SJSA1 (cell line): ENCODE measurements around the gene NDEL1. TPM values are rescaled to one million over a fixed set of nuclear protein-coding genes. Genes with fewer than 3 reads are reported as not detected.
A peak's percentile ranks its signal among the peaks of the same experiment; 100 is the strongest.

Experiments
- DNase-seq, 2 experiments: peaks; one replicate each; pipeline ENCODE4 v3.0.0-alpha.2; 2015 to 2020; ENCODE audit warnings: low spot score in 2 of 2, low read depth in 1 of 2
- H3K27ac ChIP-seq: fragments of 250-450 bp; sonication (Bioruptor Pico); 2 replicates; pipeline ENCODE4 v1.5.1; 2020; ENCODE audit warnings: mild to moderate bottlenecking, moderate library complexity
- H3K27me3 ChIP-seq: fragments of 250-450 bp; sonication (Bioruptor Pico); replicated peaks from 2 replicates; pipeline ENCODE4 v1.5.1; 2020; ENCODE audit warnings: mild to moderate bottlenecking, moderate library complexity
- H3K36me3 ChIP-seq: fragments of 250-450 bp; sonication (Bioruptor Pico); 2 replicates; pipeline ENCODE4 v1.5.1; 2020; ENCODE audit warnings: mild to moderate bottlenecking
- H3K4me1 ChIP-seq: fragments of 250-450 bp; sonication (Bioruptor Pico); replicated peaks from 2 replicates; pipeline ENCODE4 v1.6.1; 2021; ENCODE audit warnings: mild to moderate bottlenecking
- H3K4me3 ChIP-seq: fragments of 250-450 bp; sonication (Bioruptor Pico); 2 replicates; pipeline ENCODE4 v1.5.1; 2020; ENCODE audit warnings: mild to moderate bottlenecking
- H3K9me3 ChIP-seq: fragments of 250-450 bp; sonication (Bioruptor Pico); replicated peaks from 2 replicates; pipeline ENCODE4 v1.5.1; 2020; ENCODE audit warnings: mild to moderate bottlenecking
- total RNA-seq: library from RNA; depleted of rRNA; stranded (reverse); fragments of >200 nt; shearing (Covaris generic); gene quantifications from 2 replicates; pipeline ENCODE4 v1.2.3, GENCODE V29; 2014

NDEL1 gene
- total RNA-seq, 1 experiment from 2014 or later, result 49.7 TPM

DNA sequence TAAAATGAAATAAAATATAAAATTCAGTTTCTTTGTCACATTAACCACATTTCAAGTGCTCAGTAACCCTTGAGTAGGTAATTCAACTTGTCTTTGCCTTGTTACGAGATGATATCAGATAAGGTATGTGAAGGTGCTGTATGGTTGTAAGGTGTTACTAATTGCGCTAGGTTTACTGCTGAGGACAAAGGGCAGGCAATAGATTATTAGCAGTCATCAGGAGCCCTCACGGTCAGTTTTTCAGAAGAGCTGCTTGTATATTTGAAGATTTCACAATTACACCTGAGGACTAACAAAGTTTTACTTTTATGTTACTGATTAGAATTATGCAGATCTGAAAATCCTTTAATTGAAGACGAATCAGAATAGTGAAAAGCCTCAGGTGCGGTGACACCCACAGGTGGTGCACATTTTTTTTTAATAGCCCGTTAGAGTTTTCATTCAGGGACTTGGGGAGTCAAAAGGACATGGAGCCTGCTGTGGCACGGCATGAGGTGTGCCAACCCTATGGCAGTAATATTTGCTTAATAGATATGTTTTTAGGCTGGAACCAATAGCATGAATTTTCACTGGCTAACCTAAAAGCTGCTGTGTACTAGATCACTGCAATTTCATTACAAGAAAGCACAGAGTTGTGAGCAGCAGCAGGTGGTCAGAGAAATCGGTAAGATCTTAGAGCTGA is 16.4 kb downstream of the NDEL1 start:
- H3K36me3 ChIP-seq, result peaks cover 87% of the 10 kb centered on the region

DNA sequence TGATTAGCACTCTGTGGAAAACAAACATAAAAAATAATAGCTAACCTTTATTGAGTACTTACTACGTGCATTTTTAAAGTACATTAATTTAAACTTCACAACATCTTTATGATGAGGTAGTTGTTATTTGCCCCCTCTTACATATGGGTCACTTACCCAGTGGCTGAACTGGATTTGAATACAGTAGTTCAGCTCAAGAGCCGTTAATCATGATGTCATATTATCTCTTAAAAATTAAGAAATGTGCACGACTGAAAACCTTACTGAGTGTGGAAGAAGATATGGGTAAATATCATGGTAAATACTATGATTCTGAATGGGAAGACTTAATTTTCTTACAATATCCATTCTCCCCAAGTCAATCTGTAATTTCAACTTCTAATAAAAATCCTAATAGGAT is 17.6 kb downstream of the NDEL1 start:
- no peaks in the 10 kb centered on the region for H3K27me3 ChIP-seq
- no peaks in the 10 kb centered on the region for H3K4me1 ChIP-seq
- DNase-seq, result no peak
- no peak overlapping the region for H3K27ac ChIP-seq
- peaks cover 90% of the 10 kb centered on the region for H3K36me3 ChIP-seq
- no peaks in the 10 kb centered on the region for H3K9me3 ChIP-seq
- no peak overlapping the region for H3K4me3 ChIP-seq

More for the DNA sequence above, 16.4 kb downstream of the NDEL1 start:
- Histone ChIP-seq H3K4me1 (no peaks in the 10 kb centered on the region), H3K4me3 (no peak overlapping the region), H3K27me3 (no peaks in the 10 kb centered on the region), H3K9me3 (no peaks in the 10 kb centered on the region), H3K27ac (no peak overlapping the region)
- no peak for DNase-seq

DNA sequence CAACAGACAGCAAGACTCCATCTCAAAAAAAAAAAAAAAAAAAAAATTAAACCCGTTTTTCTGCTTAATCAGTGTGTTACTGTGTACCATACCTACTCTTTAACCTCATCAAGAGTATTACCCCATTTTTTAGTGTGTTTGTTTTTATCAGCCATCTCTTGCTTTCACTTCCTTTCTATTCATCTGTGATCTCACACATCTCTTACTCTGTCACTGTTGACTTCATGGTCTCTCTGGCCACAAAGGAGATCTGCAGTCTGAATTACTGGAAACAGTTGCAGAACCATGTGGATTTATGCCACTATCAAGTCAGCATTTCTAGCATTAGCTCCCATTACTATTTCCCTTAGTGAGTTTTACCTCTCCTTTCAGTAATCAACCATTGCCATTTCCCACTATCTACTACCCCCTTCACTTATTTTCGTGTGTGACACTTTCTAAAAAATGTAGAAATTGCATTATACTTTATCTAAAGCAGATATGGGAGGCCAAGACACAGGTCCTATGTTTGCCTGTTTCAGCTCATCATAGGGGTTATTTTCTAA is 20.1 kb downstream of the NDEL1 start:
- H3K27me3 ChIP-seq, result no peaks in the 10 kb centered on the region
- no peak overlapping the region for H3K27ac ChIP-seq
- no peaks in the 10 kb centered on the region for H3K4me1 ChIP-seq
- DNase-seq, result no peak
- H3K36me3 ChIP-seq, result peaks cover 92% of the 10 kb centered on the region
- H3K9me3 ChIP-seq, result no peaks in the 10 kb centered on the region
- H3K4me3 ChIP-seq, result no peak overlapping the region

DNA sequence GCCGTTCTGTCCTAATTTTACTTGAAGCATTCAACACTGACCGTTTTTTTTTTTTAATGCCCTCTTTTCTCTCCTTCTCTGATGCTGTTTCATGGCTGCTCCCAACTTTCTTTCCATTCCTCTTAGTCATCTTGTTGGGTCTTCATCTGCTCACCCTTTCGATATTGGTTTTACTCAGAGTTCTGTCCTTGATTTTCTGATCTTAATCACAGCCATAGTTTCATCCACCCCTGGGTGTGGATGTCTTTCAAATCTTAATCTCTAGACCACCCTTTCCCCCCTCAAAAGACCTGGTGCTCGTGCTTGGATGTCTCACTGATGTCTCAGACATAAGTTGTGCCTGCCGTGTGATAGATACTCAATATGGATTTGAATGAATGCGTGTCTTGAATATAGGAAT is 22.4 kb downstream of the NDEL1 start:
- Histone ChIP-seq H3K27me3 (no peaks in the 10 kb centered on the region), H3K4me1 (no peaks in the 10 kb centered on the region), H3K4me3 (no peak overlapping the region), H3K9me3 (no peaks in the 10 kb centered on the region), H3K27ac (no peak overlapping the region), H3K36me3 (peaks cover 94% of the 10 kb centered on the region)
- DNase-seq, result no peak

DNA sequence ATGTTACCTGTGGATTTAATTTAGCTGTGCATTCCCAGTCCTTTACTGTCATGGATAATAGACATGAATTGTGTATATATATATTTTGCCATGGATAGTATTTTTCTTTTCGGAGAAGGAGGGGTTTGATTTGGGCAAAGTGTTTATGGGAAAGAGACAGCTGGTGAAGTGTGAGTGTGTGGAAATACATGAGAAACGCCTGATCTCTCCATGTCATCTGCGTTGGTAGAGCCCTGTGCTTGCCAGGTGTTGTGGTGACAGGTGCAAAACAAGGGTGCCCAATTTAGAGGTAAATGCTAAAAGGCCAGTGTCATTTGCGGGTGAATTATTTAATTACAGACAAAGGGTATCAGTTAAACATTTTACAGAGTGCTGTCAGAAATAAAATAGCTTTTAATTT is 23.4 kb downstream of the NDEL1 start:
- no peaks in the 10 kb centered on the region for H3K27me3 ChIP-seq
- no peaks in the 10 kb centered on the region for H3K9me3 ChIP-seq
- DNase-seq, result no peak
- no peaks in the 10 kb centered on the region for H3K4me1 ChIP-seq
- no peak overlapping the region for H3K27ac ChIP-seq
- no peak overlapping the region for H3K4me3 ChIP-seq
- peaks cover 96% of the 10 kb centered on the region for H3K36me3 ChIP-seq

DNA sequence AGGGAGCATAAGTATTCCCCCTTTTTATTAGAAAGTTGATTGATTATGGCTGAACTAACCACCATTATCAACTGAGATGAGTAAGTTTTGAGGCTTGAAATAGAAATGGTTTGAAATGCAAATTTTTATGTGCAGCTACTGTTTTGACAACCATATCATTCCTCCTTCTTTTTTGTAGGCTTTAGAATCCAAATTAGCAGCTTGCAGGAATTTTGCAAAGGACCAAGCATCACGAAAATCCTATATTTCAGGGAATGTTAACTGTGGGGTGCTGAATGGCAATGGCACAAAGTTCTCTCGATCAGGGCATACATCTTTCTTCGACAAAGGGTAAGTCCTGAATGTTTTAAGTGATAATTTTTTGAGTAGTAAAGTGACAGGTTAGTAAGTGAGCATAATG is 24.1 kb downstream of the NDEL1 start:
- Histone ChIP-seq H3K4me1 (no peaks in the 10 kb centered on the region), H3K27me3 (no peaks in the 10 kb centered on the region), H3K36me3 (peaks cover 96% of the 10 kb centered on the region), H3K9me3 (no peaks in the 10 kb centered on the region), H3K4me3 (no peak overlapping the region), H3K27ac (no peak overlapping the region)
- DNase-seq, result no peak

DNA sequence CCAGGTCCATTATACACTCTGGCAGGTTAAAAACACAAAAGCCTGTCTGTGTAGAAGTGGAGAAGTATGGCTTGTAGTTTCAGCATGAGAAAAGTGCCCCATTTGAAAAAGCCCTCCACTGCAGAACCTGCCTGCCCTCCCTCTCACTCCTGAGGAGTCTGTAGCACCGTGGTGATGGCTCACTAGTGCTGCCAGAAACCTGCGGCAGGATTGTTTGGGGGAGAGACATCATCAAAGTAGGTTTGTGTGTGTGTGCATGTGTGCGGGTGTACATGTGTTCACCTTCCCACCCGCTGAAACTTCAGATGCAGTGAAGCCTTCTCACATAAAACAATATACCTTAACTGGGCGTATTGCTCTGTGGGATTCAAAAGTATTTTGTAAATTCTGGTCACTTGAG is 26.9 kb downstream of the NDEL1 start:
- no peak for DNase-seq
- Histone ChIP-seq H3K9me3 (no peaks in the 10 kb centered on the region), H3K4me3 (no peak overlapping the region), H3K36me3 (peaks cover 89% of the 10 kb centered on the region), H3K27me3 (no peaks in the 10 kb centered on the region), H3K4me1 (peaks cover 14% of the 10 kb centered on the region), H3K27ac (no peak overlapping the region)

DNA sequence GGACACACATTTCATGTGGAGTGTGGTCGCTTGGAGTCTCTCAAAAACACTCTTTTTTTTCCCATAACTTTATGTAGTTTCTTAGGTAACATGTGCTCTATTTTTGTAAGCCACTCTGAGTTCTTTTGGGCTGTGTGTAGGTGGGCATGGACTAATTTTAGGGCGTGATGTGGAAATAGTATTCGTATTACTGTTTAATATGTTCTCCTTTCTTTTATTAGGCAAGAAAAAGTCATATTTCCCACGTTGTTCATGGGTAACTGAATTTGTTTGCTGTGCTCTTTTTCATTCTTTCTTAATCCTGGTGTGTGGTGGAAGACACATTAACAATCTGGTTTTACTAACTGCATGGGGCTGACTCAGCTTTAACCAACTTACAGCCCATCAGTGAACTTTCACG is 27.4 kb downstream of the NDEL1 start:
- no peaks in the 10 kb centered on the region for H3K9me3 ChIP-seq
- H3K36me3 ChIP-seq, result peaks cover 89% of the 10 kb centered on the region
- no peak for DNase-seq
- no peak overlapping the region for H3K27ac ChIP-seq
- H3K4me3 ChIP-seq, result no peak overlapping the region
- no peaks in the 10 kb centered on the region for H3K27me3 ChIP-seq
- H3K4me1 ChIP-seq, result peaks cover 14% of the 10 kb centered on the region

DNA sequence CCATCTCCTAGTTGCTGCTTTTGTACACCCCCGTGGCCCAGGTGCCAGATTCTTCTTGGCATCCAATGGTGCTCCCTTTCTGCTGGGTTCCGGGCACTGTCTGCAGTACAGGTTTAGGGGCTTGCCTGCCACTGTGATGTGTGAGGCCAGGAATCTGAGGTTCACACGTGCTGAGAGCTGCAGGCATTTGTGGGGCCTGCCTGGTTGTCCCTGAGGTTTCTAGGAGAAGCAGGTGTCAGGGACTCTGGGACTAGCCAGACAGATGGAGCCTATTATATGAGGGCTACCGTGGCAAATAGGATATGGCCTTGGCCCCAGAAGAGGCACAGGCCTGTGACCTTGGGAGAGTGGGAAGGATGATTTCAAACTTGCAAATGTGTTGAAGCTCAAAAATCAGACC is 29.3 kb downstream of the NDEL1 start:
- Histone ChIP-seq H3K4me3 (no peak overlapping the region), H3K36me3 (peaks cover 84% of the 10 kb centered on the region), H3K9me3 (no peaks in the 10 kb centered on the region), H3K27ac (no peak overlapping the region), H3K4me1 (peaks cover 14% of the 10 kb centered on the region), H3K27me3 (no peaks in the 10 kb centered on the region)
- no peak for DNase-seq

DNA sequence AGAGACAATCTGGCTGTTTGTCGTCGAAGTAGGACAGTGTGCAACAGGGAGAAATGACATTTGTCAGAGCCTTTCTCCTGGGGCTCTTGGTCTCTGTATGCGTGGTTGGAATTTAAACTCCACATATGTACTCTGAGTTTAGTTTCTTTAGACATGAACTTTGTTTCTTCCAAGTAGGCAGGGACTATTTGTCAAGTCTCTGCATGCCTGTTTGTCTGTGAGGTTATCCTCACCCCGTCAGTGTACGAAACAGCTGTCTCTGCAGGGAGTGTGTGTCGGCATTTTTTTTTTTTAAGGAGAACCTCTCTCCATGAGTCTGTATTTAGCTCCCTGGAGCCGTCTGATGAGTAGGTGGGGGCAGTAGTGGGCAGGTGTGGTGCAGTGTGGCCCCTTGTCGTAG is 29.7 kb downstream of the NDEL1 start:
- peaks cover 14% of the 10 kb centered on the region for H3K4me1 ChIP-seq
- DNase-seq, result no peak
- no peaks in the 10 kb centered on the region for H3K9me3 ChIP-seq
- no peak overlapping the region for H3K27ac ChIP-seq
- no peak overlapping the region for H3K4me3 ChIP-seq
- H3K36me3 ChIP-seq, result peaks cover 84% of the 10 kb centered on the region
- no peaks in the 10 kb centered on the region for H3K27me3 ChIP-seq

DNA sequence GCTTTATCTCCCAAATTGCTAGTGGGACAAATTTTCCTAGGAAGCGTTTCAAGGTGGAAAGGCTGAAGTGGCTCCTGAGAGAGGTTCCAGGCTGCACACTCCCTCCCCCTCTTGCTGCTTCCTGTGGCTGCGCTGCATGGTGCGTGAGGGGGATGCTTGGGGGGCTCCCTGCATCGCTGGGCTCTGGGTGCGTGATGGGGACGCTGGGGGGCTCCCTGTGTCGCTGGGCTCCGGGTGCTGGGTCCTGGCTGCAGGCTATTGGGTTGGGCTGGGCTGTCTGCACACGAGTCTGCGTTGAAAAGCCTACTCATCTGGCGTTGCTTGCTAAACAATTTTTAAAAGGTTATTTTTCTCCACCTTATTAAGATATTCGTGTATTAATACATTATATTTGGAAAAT is 30.1 kb downstream of the NDEL1 start:
- no peak overlapping the region for H3K4me3 ChIP-seq
- H3K27ac ChIP-seq, result no peak overlapping the region
- H3K9me3 ChIP-seq, result no peaks in the 10 kb centered on the region
- no peak for DNase-seq
- peaks cover 14% of the 10 kb centered on the region for H3K4me1 ChIP-seq
- H3K36me3 ChIP-seq, result peaks cover 84% of the 10 kb centered on the region
- no peaks in the 10 kb centered on the region for H3K27me3 ChIP-seq

DNA sequence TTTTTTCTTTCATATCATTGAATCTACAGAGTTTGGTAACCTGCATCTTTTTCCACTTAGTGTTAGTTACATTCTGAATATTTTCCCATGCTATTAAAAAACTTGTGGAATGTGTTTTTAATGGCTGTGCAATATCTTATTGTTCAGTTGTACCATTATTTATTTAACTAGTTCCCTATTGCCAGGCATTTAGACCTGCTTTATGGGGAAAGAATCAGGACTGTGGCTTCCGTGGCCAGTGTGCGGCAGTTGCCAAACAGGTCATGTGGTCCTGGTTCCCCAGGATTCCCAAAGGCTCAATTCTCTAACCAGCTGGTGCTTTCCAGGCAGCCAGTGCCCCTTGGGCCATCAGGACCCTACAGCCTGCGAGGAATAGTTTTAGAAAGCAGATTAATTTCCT is 30.8 kb downstream of the NDEL1 start:
- Histone ChIP-seq H3K36me3 (peaks cover 84% of the 10 kb centered on the region), H3K27me3 (no peaks in the 10 kb centered on the region), H3K4me3 (no peak overlapping the region), H3K27ac (no peak overlapping the region), H3K4me1 (peaks cover 14% of the 10 kb centered on the region), H3K9me3 (no peaks in the 10 kb centered on the region)
- DNase-seq, result peak in 1 of 2 experiments; percentile 42

DNA sequence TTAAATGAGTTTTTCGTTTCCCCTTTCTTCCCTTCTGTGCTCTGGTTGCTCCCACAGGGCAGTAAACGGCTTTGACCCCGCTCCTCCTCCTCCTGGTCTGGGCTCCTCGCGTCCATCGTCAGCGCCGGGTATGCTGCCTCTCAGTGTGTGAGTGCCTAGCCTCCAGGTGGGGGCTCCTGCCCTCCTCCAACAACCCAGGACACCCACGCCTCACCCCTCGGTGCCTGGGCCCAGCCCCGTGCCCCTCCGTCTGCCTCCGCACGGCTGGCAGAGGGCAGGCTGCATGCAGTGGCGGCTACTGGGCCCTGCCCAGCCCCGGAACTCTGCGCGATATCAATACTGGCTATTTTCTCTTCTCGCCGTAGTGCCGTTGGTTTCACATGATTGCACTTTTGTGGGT is 31.2 kb downstream of the NDEL1 start:
- Histone ChIP-seq H3K36me3 (peaks cover 84% of the 10 kb centered on the region), H3K27me3 (no peaks in the 10 kb centered on the region), H3K4me1 (peaks cover 14% of the 10 kb centered on the region), H3K27ac (no peak overlapping the region), H3K4me3 (no peak overlapping the region), H3K9me3 (no peaks in the 10 kb centered on the region)
- no peak for DNase-seq

DNA sequence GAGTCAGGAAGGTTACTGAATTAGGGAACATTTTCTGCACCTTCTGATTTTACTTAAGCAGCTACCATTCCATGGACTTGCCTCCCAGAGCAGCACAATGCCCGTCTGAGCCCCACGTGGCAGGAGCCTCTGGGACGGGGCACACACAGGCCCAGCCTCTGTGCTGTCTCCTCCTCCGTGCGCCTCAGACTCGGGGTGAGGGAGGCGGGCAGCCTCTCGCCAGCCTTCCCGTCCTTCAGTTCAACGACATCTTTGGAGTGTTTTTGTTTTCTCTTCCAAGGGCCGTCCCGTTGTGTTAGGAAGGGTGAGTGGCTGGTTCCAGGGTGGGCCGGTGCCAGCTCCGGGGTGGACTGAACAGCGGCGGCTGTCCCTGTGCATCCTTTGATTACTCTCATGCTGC is 31.8 kb downstream of the NDEL1 start:
- no peak for DNase-seq
- Histone ChIP-seq H3K27me3 (no peaks in the 10 kb centered on the region), H3K27ac (no peak overlapping the region), H3K4me3 (no peak overlapping the region), H3K4me1 (peaks cover 14% of the 10 kb centered on the region), H3K36me3 (peaks cover 84% of the 10 kb centered on the region), H3K9me3 (no peaks in the 10 kb centered on the region)

DNA sequence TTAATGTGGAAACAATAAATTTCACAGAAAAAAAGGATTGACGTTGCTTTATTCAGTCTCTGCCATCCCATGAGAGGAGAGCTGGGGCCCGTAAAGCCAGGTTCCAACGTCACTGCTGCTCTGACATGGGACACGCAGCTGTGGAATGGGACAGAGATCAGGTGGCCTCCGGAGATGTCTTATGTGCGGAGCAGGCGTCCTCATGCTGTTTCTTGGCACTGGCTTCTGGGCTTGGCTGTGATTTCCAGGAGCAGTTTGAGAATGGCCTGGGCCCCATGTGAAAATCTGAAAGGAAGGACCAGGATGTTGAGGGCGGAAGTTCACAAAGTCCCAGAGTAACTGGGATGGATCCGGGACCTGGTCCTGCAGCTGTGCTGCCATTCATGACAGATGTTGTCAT is 32.4 kb downstream of the NDEL1 start:
- DNase-seq, result no peak
- H3K4me1 ChIP-seq, result peaks cover 14% of the 10 kb centered on the region
- no peak overlapping the region for H3K4me3 ChIP-seq
- H3K27me3 ChIP-seq, result no peaks in the 10 kb centered on the region
- H3K9me3 ChIP-seq, result no peaks in the 10 kb centered on the region
- no peak overlapping the region for H3K27ac ChIP-seq
- peaks cover 83% of the 10 kb centered on the region for H3K36me3 ChIP-seq
